A673 (cell line): Measurements from ENCODE around the gene TSHZ2.

Experiments used
- CTCF ChIP-seq: fragments of 300-800, 200-600 bp; sonication (generic); conservative IDR thresholded peaks from 2 replicates; pipeline ENCODE4 v1.5.1; 2017; ENCODE audit warnings: low read depth, mild to moderate bottlenecking, antibody characterized with exemption, low read length, moderate library complexity, mixed read lengths
- EZH2 ChIP-seq: fragments of 200-600 bp; sonication (generic); IDR thresholded peaks from 2 replicates; pipeline ENCODE4 v1.6.1; 2017; ENCODE audit warnings: borderline replicate concordance, low read depth, mild to moderate bottlenecking, mixed read lengths, antibody characterized with exemption, low read length; ENCODE audit not compliant: poor library complexity, severe bottlenecking

- no peak for TF ChIP-seq EZH2
- no peak for TF ChIP-seq CTCF
These were observed 144.6 kb downstream of the TSHZ2 start for GRCh38 chr20:53116733-53117132.
